H7 (cell line): ENCODE measurements around the gene BSDC1. TPM values are rescaled to one million over a fixed set of nuclear protein-coding genes. Genes with fewer than 3 reads are reported as not detected.

Experiments
- DNase-seq: peaks from one replicate; pipeline ENCODE4 v3.0.0; 2012
- H3K27me3 ChIP-seq: 2 replicates; pipeline ENCODE4 v1.6.0; 2011; ENCODE audit warnings: mild to moderate bottlenecking, low read length; ENCODE audit not compliant: control insufficient read depth, insufficient read depth
- H3K36me3 ChIP-seq: replicated peaks from 2 replicates; pipeline ENCODE4 v1.5.1; 2011; ENCODE audit warnings: low read length; ENCODE audit not compliant: control insufficient read depth, insufficient read depth
- H3K4me3 ChIP-seq: 2 replicates; pipeline ENCODE4 v1.5.1; 2011; ENCODE audit warnings: low read depth, mild to moderate bottlenecking, control low read depth, low read length, moderate library complexity; ENCODE audit not compliant: insufficient read depth
- total RNA-seq: library from RNA; depleted of rRNA; stranded (reverse); fragments of >200 nt; shearing (Covaris generic); gene quantifications from 2 replicates; pipeline ENCODE4 v1.2.3, GENCODE V29; 2014

The BSDC1 gene
- total RNA-seq, 1 experiment from 2014 or later = 91.5 TPM

DNA sequence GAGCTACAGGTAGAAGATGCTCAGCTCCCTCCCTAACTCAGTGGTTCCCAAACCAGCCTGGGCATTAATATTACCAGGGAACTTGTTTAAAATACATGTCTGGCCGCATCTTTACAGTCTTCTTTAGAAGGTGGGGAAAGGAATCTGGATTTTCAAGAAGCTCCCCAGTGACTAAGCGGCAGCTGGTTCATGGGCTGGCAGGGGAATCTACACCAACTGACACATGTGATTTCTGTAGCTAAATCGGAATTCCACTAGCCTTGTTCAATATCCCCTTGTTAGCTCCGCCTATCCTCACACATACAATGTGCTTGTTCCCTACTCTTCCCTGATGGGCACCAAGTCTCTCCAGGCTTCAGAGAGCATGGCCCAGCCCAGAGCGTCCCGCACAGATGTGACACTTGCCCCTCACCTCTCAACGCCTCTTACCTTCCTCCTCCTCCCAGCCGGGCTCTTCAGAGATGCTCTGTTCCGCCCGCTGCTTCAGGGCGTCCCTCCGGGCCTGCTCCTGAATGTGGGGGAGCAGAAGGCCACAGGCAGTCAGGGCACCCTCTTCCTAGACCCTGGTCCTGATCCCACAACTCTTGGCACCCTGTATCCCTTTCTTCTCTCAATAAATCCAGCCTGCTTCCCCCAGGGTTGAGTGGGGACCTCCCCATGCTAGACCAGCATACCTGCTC, 16.6 kb downstream of the BSDC1 start:
- Histone ChIP-seq H3K27me3 (no peaks in the 10 kb centered on the region), H3K36me3 (peaks cover 41% of the 10 kb centered on the region), H3K4me3 (no peak overlapping the region)
- DNase-seq = no peak

DNA sequence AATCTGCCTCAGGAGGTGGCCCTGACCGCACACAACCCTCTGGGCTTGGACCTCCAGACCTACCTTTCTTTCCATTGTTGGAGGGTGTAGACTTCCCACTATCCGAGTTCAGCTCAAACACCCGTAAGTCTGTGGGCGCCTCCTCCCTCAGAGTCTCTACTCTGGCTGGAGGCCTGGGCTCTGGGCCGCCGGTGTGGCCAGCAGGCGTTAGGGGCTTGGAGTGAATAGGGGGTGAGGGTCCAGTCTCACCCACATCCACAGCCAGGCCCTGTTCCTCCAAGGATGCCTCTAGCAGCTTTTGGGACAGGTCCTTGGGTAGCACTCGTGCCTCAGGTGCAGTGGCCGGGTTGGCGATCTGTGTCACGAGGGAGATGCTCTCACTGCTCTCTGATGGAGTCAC, 18.0 kb downstream of the BSDC1 start:
- no peak for DNase-seq
- Histone ChIP-seq H3K27me3 (no peaks in the 10 kb centered on the region), H3K36me3 (peaks cover 42% of the 10 kb centered on the region), H3K4me3 (no peak overlapping the region)

DNA sequence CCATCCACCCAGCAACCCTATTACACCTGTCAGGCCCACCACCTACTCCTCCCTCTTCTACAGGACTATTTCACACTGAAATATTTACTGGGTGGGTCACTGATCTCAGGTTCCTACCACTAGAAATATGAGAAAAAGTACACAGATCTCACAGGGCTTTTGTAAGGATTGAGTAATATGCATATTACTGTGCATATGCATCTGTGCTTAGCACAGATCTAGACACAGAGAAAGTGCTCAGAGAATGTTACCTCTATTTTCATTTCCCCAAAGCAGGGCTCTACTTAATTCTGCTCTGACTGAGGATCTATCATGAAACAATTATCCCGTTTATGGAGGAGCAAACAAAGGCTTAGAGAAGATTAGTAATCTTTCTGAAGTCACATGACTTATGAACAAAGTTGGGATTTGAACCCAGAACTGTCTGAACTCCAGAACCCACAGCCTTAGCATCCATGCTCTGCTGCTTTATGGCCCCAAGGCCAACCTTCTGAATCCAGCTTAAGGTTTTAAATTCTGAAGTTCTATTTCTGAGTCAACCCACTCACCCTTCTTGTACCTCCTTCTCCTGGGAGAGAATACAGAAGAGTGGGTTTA, 20.1 kb downstream of the BSDC1 start:
- H3K27me3 ChIP-seq = no peaks in the 10 kb centered on the region
- no peak for DNase-seq
- H3K4me3 ChIP-seq = no peak overlapping the region
- peaks cover 33% of the 10 kb centered on the region for H3K36me3 ChIP-seq

GRCh38 chr1:32372149-32372756, 22.0 kb downstream of the BSDC1 start:
- H3K27me3 ChIP-seq = no peaks in the 10 kb centered on the region
- H3K4me3 ChIP-seq = no peak overlapping the region
- peaks cover 28% of the 10 kb centered on the region for H3K36me3 ChIP-seq
- DNase-seq = no peak

- DNase-seq = no peak
- peaks cover 25% of the 10 kb centered on the region for H3K36me3 ChIP-seq
- H3K27me3 ChIP-seq = no peaks in the 10 kb centered on the region
- no peak overlapping the region for H3K4me3 ChIP-seq
Measured at GRCh38 chr1:32367912-32368635, 26.2 kb downstream of the BSDC1 start.

- no peak overlapping the region for H3K4me3 ChIP-seq
- H3K36me3 ChIP-seq = peaks cover 20% of the 10 kb centered on the region
- no peak for DNase-seq
- H3K27me3 ChIP-seq = peaks cover 21% of the 10 kb centered on the region
Measured at GRCh38 chr1:32365445-32365844, 28.8 kb downstream of the BSDC1 start.

DNA sequence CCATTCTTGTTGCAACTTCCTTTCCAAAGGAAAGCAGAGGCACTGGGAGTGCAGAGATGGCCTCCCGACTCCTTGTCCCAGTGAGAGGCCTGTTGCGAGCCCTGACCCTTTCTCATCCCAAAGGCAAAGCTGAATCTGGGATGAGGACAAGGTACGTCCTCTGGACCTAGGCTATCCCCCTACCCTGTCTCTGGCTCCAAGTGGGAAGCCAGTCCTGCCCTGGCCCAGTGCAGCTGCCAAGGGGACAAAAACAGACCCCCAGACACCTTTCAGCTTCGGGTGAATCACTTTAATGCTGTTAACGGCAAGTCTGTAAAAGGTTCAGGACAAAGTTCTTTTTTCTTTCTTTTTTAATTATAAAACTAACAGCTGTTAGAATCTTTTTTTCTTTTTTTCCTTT, 29.4 kb downstream of the BSDC1 start:
- Histone ChIP-seq H3K36me3 (peaks cover 20% of the 10 kb centered on the region), H3K4me3 (no peak overlapping the region), H3K27me3 (peaks cover 23% of the 10 kb centered on the region)
- no peak for DNase-seq

DNA sequence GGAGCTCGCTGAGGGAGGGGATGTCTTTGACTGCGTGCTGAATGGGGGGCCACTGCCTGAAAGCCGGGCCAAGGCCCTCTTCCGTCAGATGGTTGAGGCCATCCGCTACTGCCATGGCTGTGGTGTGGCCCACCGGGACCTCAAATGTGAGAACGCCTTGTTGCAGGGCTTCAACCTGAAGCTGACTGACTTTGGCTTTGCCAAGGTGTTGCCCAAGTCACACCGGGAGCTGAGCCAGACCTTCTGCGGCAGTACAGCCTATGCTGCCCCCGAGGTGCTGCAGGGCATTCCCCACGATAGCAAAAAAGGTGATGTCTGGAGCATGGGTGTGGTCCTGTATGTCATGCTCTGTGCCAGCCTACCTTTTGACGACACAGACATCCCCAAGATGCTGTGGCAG, 30.5 kb downstream of the BSDC1 start:
- Histone ChIP-seq H3K36me3 (peaks cover 20% of the 10 kb centered on the region), H3K4me3 (no peak overlapping the region), H3K27me3 (peaks cover 23% of the 10 kb centered on the region)
- no peak for DNase-seq

GRCh38 chr1:32362474-32363313, 31.5 kb downstream of the BSDC1 start, which contains the start of the genes FAM229A and TSSK3:
Gene FAM229A (minus strand): TSS chr1:32362485. CDS start chr1:32362091, 394 bp downstream.
Gene TSSK3 (plus strand): TSS chr1:32362539. CDS start chr1:32362702, 163 bp downstream.
- DNase-seq = no peak
- Histone ChIP-seq H3K4me3 (peak within 1 kb of the TSS; percentile 45), H3K36me3 (peaks cover 15% of the 10 kb centered on the region), H3K27me3 (peaks cover 23% of the 10 kb centered on the region)

GRCh38 chr1:32361674-32362473, 32.4 kb downstream of the BSDC1 start:
- Histone ChIP-seq H3K36me3 (peaks cover 10% of the 10 kb centered on the region), H3K27me3 (peaks cover 23% of the 10 kb centered on the region), H3K4me3 (peak overlapping the region; percentile 45)
- DNase-seq = peak; percentile 91

GRCh38 chr1:32361308-32361673, 33.0 kb downstream of the BSDC1 start:
- peak; percentile 82 for DNase-seq
- Histone ChIP-seq H3K4me3 (peak overlapping the region; percentile 45), H3K36me3 (peaks cover 9% of the 10 kb centered on the region), H3K27me3 (peaks cover 23% of the 10 kb centered on the region)

DNA sequence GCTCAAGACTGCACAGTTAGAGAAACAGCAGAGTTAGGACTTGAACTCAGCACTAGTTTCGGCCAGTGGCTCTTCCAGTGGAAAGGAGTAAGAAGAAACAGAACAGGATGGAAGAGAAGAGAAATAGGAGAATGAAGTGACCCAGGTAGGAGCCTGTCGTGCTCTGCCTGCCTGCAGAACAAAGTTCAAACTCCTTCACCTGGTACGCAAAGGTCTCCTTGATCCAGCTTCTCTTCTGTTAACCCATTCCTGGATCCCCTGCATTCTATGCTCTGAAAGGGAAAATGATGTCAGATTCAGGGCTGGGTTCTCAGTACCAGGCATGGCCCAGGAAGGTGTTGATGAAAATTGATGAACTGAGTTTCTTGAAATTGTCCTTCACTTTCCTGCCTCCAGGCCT, 35.8 kb downstream of the BSDC1 start:
- H3K36me3 ChIP-seq = no peaks in the 10 kb centered on the region; the same call in 1 of the 2 replicates
- peaks cover 23% of the 10 kb centered on the region for H3K27me3 ChIP-seq
- H3K4me3 ChIP-seq = no peak overlapping the region
- no peak for DNase-seq

DNA sequence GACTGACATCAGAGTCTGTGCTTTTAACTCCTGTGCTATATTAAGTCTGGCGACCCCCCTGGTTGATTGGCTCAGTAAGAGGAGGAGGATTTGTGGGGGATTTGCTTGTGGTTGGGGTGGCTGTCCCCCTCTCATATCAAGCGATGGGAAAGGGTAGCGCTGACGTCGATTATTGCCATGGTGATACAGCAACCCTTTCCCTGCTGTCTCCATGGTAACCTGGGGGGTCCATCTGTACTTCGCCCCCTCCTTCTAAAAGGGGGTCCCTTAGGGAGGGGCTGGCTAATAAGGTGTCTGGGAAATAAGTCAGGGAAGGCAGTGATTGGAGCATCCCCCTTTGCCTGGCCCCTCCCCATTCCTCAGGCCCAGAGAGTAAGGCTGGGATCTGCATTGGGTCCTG, 36.6 kb downstream of the BSDC1 start:
- no peaks in the 10 kb centered on the region; the same call in 1 of the 2 replicates for H3K36me3 ChIP-seq
- H3K4me3 ChIP-seq = no peak overlapping the region
- peaks cover 23% of the 10 kb centered on the region for H3K27me3 ChIP-seq
- no peak for DNase-seq
